ENCODE measurements around the gene KRTAP10-12.
"Not testable (repeated sequence)": the region's sequence is repeated elsewhere in the genome, so short reads cannot be mapped to it uniquely, and the experiment has no call there.

DNA sequence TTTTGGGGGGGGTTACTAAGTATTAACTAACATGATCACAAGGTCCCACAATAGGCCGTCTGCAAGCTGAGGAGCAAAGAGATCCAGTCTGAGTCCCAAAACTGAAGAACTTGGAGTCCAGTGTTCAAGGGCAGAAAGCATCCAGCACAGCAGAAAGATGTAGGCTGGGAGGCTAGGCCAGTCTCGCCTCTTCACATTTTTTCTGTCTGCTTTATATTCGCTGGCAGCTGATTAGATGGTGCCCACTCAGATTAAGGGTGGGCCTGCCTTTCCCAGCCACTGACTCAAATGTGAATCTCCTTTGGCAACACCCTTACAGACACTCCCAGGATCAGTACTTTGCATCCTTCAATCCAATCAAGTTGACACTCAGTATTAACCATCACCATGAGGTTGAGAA, 7.2 kb upstream of the KRTAP10-12 start:
- TF ChIP-seq, protein P1, sequence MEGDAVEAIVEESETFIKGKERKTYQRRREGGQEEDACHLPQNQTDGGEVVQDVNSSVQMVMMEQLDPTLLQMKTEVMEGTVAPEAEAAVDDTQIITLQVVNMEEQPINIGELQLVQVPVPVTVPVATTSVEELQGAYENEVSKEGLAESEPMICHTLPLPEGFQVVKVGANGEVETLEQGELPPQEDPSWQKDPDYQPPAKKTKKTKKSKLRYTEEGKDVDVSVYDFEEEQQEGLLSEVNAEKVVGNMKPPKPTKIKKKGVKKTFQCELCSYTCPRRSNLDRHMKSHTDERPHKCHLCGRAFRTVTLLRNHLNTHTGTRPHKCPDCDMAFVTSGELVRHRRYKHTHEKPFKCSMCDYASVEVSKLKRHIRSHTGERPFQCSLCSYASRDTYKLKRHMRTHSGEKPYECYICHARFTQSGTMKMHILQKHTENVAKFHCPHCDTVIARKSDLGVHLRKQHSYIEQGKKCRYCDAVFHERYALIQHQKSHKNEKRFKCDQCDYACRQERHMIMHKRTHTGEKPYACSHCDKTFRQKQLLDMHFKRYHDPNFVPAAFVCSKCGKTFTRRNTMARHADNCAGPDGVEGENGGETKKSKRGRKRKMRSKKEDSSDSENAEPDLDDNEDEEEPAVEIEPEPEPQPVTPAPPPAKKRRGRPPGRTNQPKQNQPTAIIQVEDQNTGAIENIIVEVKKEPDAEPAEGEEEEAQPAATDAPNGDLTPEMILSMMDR (IDR thresholded peaks at IDR 0.05; ENCODE audit: poor library complexity) = not testable (repeated sequence)
- not testable (repeated sequence) for TF ChIP-seq EZH2phosphoT487 (IDR thresholded peaks at IDR 0.05; ENCODE audit: low read depth, severe bottlenecking, unreplicated experiment)
